Measurements from ENCODE around the gene NOX3.
"Not testable (repeated sequence)": the region's sequence is repeated elsewhere in the genome, so short reads cannot be mapped to it uniquely, and the experiment has no call there.

The NOX3 gene, protein sequence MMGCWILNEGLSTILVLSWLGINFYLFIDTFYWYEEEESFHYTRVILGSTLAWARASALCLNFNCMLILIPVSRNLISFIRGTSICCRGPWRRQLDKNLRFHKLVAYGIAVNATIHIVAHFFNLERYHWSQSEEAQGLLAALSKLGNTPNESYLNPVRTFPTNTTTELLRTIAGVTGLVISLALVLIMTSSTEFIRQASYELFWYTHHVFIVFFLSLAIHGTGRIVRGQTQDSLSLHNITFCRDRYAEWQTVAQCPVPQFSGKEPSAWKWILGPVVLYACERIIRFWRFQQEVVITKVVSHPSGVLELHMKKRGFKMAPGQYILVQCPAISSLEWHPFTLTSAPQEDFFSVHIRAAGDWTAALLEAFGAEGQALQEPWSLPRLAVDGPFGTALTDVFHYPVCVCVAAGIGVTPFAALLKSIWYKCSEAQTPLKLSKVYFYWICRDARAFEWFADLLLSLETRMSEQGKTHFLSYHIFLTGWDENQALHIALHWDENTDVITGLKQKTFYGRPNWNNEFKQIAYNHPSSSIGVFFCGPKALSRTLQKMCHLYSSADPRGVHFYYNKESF

DNA sequence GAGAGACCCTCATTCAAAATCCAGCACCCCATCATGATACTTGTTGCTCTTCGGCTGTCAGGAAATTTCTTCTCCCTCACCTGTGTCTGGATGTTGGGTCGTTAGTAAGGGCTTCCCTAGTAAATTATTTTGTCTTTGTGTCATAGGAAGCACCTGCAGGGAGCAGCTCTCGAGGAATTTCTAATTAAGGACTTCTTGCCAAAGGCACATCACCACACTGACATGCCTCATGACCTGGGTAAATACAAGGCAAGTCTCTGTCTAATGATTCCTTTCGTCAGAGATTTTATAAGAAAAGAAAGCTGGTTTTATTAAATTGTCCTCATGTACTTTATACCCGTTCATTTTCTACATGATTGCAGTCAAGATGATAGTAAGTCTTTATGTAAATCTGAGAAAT lies at the start of gene NOX3:
TSS of gene NOX3 (minus strand) at position 74 of the 400 bp plus-strand sequence. CDS start at position 35, 39 bp downstream.
- DNase-seq = no peak

DNA sequence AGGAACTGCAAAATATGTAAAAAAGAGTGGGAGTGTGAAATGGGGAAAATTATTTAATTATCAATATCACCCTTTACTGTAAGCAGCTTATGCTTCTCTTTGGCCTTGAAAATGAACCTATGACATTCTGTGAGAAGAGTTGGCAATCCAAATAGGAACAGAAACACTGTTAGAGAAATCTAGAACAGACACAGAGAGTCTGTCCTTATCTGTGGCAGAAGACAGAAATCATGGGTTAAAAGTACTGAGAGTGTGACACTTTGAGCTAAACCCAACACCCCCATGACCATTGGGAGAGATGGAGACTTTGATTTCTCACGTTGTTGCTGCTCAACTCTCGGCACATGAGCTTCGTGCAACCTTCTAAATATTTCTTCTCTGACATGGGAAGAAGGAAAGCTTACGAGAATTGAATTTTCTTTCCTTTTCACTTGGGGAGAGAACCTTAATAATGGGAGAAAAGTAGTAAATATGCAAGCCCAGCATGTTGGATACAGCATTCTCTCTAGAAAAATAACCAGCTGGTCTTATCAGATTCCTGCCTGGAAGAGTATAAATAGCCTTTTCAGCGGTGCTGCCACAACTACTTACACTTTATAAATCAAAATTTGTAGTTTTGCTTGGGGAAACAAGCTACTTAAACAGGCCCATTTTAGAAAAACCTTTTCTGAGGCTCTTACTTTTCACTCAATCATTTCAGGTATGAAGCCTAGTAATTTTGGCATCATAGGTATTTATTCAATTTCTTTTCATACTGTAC lies 49.4 kb upstream of the NOX3 start:
- no peak for DNase-seq

DNA sequence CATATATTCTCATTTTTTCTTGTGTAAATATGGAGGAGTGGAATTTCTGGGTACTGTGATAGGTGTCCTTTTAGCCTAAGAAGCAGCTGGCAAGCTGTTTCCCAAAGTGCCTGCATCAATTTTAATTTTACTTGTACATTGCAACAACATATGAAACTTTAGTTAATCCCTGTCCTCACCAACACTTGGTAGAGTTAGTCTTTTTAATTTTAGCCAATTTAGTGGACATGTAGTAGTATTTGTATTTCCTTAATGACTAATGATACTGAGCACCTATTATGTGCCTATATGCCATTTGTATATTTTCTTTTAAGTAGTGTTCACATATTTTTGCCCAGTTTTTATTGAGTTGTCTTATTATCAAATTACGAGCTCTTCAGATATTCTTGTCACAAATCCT lies 46.8 kb upstream of the NOX3 start:
- no peak for DNase-seq

DNA sequence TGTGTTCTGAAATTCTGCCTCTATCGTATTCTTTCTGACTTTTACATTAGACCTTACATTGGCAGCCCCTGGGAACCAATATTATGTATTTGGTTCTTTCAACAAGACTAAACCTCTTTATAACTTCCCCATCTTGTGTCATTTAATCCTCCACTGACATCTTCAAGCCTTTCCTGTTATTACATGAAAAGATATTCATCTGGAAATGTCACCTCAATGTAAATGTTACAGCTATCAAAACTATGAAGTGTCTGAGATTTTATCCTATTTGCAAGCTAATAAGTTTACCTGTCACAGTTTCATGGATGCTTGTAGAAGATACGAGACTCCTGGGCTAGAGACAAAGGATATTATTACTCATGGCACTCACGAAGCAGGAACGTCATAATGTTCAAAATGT lies 43.9 kb upstream of the NOX3 start:
- DNase-seq = no peak

DNA sequence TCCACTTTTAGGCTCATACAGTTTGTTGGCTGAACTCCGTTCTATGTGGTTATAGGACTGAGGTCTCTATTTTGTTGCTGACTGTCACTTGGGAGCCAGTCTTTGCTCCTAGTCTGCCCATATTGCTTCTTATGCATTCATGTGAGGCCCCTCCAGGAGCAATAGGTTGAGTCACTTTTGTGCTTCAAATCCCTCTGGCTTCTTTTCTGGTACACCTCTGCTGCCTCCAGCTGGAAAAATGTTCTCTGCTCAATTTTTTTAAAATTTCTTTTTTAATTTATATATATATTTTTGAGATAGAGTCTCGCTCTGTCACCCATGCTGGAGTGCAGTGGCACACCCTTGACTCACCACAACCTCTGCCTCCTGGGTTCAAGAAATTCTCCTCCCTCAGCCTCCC lies 42.7 kb upstream of the NOX3 start:
- DNase-seq = no peak

DNA sequence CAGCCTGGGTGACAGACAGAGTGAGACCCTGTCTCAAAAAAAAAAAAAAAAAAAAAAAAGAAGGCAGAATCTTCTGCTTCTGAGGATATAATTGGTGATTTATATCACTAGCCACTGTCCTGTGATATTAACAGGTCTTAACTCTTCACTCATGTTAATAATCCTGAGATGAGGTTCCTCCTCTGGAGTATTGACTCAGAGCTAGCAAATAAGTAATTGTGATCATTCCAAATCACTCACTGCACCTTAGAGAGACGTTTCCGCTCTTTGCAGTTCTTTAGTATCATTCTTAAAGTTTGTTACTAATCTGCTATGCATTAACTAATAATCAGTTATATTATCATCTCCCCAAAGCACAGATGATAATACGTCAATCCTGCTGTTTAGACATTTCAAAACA lies 41.6 kb upstream of the NOX3 start:
- DNase-seq = no peak

DNA sequence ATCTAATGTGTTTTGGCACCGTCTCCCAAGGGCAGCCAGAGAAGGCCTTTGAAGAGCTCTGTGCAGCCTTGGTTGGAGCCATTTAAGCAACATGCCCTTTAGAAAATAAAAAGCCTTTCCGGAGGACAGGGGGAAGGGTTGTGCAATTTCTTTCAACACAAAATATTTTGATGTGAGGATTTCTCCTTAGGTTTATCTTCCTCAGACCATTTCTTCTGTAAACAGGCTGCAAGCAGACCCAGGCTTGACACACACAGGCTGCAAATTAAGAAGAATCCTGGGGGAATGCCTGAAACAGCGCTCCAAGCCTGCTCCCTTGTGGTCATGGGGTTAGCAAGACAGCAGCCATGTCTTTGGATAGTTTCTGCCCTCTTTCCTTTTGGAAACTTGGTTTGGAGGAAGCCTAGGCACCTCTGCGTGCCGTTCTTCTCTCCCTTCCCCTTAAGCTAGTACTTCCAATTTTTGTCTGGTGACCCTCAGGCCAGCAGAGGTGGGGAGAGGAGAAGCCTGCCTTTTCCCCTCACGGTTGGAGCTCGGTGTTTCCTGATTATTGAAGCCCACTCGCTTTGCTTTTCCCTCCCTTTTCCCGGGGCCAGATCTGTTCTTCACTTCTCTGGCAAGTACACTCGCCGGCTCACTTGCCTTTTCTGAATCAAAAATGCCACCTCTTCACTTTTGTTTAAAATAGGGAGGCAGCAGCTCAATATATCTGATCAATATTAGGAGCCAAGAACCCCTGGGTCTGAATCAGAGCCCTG lies 39.6 kb upstream of the NOX3 start:
- DNase-seq = no peak

DNA sequence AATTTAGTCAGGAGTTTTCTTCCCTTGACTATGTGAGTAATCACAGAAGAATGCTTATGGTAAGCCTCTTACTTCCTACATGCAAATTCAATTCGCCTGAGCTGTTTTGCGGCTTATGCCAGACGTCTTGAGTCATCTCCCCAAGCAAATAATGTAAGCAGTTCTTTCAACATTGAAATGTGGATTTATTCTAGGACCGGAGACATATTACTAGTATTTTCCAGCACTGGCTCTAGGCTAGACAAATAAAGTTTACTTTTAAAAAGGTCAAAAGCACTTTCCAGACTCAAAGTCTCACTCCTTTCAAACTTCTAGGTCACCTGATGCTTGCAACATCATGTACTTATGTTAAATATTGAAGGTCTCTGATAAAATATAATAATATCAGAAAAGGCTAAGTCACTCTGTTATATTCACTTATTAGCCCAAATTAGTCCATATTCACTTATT lies 38.1 kb upstream of the NOX3 start:
- no peak for DNase-seq

DNA sequence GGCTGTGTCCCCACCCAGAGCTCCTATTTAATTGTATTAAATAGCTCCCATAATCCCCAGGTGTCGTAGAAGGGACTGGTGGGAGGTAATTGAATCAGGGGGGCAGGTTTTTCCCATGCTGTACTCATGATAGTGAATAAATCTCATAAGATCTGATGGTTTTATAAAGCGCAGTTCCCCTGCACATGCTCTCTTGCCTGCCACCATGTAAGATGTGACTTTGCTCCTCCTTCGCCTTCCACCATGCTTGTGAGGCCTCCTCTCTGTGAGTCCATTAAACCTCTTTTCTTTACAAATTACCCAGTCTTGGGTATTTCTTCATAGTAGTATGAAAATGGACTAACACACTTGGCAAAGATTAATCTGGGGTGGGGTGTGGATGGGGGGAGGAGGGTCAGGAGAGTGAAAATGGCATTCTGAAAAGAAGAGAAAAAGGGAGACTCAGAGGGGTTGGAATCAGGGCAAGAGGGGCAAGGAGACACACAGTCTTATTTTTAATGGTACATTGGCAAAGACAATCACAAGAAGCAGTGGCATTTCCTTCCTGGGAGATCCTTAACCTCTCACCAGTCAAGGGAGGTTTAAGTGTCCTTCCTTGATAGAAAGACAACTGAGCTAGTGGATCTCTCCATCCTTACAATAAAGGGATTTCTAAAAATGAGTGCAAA lies 37.5 kb upstream of the NOX3 start:
- DNase-seq = no peak

DNA sequence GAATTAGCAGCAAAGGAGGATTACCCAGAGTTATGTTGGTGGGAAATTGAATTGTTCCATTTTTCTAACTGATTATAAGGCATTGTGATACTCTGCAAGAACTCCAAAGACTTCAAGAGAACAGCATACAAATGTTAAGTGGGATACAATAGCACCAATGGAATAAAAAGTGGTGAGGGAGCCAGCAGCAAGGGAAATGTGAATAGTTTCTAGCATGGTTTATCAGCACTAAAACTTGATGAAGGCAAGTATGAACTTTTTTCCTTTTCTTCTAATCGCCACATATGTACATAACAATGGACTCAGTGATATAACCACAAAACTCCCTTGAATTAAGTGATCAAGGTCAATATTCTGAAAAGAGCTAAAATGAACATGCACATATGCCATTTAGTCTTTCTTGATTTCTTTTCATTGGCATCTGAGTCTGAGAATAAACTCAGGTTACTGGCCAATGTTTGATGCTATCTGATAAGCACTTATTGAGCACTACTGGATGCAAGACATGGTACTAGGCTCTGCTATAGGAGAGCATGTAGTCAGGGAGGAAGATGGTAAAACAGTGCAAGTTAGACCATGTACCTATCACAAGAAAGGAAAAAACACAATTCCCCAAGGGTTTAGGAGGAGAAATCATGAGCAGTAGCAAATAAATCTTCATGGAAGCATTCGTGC lies 36.6 kb upstream of the NOX3 start:
- DNase-seq = no peak

DNA sequence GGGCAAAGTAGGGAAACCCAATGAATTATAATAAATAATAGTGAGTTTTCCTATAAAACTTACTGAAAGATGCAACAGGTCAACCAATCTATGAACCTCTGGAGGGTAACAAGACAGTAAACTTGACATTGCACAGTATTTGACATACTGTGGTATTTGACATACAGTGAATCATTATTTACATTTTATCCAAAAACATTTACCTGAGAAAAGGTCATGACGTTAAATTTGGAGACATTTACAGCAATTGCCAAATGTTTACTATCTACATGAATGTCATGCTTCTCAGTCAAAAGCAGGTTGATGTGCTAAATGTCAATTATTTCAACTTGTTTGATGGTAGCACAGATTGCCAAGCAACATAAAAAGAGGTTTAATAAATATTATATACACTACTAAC lies 35.8 kb upstream of the NOX3 start:
- DNase-seq = no peak

DNA sequence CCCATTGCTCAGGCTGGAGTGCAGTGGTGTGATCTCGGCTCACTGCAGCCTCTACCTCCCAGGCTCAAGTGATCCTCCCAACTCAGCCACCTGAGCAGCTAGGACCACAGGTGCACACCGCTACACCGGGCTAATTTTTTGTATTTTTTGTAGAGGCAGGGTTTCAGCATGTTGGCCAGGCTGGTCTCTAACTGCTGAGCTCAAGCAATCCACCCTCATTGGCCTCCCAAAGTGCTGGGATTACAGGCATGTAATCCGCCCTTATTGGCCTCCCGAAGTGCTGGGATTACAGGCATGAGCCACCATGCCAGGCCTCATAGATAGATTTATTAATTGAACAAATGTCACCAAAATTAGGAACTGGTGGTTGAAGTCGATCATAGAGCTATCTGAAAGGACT lies 32.6 kb upstream of the NOX3 start:
- not testable (repeated sequence) for DNase-seq

DNA sequence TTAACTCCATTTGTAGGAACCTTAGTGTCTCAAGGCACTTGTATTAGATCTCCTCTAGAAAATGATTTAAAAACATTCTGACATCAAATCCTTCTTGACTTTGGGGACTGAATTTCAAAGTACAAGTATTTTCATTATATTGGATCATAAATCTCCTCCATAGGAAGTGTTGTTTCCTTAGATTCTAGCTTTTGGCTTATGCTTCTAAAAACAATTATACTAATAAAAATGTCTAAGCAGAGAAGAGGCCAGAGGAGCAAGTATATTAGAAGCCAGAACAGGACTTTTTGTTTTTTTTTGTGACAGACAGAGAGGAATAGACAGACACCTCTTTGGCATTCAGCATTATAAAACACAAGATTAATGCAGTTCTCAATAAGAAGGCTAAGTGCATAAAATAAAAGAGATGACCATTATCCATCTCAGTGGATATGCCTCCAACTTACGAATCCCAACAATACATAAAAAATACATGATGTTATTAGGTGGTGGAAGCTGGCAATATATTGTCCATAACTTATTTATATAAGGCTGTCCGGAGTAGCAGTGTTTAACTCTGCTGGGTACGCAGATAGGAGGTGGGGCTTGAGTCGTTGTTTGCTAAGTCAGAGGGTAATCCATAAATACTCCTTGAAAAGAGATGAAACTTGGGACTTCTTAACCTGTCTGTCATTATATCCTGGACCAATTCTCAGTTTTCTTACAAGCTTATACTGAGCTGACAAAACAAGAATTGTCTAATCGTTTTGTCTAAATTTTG lies 31.9 kb upstream of the NOX3 start:
- no peak for DNase-seq

DNA sequence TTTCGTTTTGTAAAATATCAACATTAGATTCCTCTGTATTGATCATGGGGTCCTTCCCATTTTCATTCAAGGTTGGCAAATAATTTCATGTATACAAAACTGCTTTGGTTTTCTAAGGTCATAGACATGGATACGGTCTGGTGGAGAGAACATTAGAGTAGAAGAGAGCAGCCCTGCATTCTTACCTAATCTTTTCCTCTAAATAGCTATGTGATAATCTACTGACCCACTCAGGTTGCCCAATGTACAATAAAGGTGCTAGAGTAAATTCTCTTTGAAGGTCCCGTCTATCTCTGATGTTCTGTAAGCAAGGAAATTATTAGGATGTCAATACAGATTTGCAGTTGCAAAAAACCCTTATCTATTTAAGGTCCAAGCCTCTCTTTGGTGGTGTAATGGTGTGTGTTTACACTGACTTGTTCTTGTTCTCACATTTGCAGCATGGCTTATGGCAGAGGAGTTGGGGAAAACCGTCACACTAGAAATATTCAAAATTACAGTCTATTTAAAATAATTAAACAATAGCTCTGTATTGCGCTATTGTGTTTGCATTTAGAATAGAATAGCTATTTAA lies 31.2 kb upstream of the NOX3 start:
- DNase-seq = no peak

DNA sequence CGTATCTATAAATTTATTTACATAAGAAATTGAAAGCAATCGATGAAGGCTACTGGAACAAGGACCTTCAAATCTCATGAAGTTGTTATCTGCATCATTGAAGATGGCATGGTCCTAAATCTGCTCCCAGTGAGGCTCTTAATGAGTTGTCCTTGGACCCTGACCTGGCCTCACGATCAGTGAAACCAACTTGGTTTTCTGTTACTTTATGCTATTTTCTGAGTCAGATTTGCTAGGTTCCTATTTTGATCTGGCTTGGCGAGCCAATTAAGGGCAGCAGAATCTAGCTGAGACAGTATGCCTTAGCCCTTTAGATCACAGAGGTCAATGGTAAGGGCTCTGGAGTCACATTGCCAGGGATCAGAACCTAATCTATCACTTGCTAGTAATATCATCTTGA lies 30.1 kb upstream of the NOX3 start:
- no peak for DNase-seq

DNA sequence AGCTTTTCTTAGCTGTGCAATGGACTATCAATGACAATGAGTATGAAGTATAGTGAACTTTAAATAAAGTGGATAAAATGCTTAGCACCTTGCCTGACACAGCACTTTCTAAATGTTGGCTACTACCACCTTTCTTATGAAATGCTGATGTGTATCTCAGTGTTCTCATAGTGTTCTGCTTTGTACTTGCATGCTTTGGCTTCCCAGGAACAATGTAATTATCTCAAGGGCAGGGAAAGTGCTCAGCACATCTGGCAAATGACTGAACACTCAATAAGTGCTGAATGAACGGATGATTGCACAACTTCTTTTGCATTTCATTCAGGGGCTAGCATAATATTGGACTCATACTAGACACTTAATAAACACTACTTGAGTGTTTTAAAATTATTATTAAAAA lies 28.2 kb upstream of the NOX3 start:
- DNase-seq = no peak

DNA sequence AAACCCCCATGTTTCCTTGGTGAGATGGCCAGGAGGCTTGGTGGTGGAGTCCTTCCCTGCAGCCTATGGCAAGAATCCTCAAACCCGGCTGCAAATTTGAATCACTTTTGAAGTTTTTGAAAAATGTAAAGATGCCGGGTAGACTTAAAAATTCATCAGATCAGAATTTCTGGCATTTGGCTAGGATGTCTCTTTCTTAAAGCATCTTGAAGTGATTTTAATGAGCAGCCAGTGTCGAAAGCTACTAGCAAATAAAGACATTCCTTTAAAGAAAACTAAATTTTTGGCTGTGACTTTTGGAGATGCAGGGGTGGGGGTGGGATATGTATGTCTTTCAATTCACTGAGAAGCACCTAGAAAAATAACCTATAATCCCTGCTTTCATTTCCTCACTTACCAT lies 25.6 kb upstream of the NOX3 start:
- DNase-seq = no peak

DNA sequence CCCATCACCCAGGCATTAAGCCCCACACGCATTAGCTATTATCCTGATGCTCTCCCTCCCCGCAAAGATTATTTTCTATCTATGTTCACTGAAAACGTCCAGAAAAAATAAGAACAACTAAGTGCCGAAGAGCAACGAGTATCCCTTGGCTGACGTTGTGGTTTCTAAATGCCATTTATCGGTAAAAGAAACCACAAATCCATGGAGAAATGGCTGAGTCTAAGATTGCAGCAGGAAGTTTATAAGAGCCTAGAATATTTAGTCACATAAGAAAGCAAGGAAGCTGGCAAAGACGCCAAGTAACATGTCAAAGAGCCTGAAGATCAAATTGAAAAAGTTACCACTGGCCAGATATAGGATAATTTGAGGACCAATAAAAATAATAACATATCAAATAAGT lies 18.1 kb upstream of the NOX3 start:
- no peak for DNase-seq

DNA sequence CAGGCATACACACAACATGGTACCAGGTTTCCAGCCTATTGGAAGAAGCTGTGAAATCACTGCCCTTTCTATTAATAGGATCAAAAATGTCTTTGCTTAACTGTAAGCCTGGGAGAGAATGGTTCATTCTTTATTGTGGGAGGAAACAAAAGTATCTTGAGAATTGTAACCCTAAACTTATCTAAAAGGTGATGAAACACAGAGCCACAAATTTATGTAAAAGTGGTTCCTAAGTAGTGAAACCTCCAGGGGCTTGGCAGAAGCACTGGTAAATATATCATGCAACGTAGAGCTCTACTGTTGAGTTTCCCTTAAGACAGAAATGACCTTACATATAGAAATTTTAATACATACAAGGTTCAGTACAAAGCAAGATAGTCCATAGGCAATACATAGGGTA lies 17.2 kb upstream of the NOX3 start:
- no peak for DNase-seq

DNA sequence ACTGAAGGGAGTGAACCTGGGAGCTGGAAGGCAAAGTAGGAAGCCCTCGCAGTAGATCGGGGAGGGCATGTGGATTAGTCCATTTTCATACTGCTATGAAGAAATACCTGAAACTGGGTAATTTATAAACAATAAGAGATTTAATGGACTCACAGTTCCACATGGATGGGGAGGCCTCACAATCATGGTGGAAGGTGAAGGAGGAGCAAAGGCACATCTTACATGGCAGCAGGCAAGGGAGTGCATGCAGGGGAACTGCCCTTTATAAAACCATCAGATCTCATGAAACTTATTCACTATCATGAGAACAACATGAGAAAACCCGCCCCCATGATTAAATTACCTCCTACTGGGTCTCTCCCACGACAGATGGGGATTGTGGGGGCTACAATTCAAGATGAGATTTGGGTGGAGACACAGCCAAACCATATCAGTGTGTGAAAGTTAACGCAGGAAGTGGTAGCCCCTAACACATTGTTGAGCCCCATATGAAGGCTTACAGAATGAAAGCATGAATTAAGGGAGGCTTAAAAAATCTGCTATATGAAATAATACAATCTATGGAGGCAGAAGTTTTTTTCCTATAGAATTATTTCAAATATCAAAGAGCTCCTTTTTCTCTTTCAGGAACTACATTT lies 15.5 kb upstream of the NOX3 start:
- DNase-seq = not testable (repeated sequence)
